Epithelial cell of proximal tubule (primary cell): ENCODE measurements around the gene C13orf46. TPM values are rescaled to one million over a fixed set of nuclear protein-coding genes. Genes with fewer than 3 reads are reported as not detected.

Experiments
- DNase-seq: peaks from one replicate; pipeline ENCODE4 v3.0.0-alpha.2; 2011; ENCODE audit warnings: low read depth
- H3K4me3 ChIP-seq: 2 replicates; pipeline ENCODE4 v1.5.1; 2011; ENCODE audit warnings: low read depth, mild to moderate bottlenecking, low read length
- total RNA-seq: library from RNA; depleted of rRNA; stranded (reverse); fragments of >200 nt; gene quantifications from 2 replicates; pipeline ENCODE4 v1.2.3, GENCODE V29; 2015
- TF ChIP-seq, protein P1 (sequence below): conservative IDR thresholded peaks from 2 replicates; pipeline ENCODE4 v1.5.1; 2012; ENCODE audit warnings: low read depth, mild to moderate bottlenecking, low read length

Gene C13orf46
- total RNA-seq, 1 donor from 2014 or later, result not detected

DNA sequence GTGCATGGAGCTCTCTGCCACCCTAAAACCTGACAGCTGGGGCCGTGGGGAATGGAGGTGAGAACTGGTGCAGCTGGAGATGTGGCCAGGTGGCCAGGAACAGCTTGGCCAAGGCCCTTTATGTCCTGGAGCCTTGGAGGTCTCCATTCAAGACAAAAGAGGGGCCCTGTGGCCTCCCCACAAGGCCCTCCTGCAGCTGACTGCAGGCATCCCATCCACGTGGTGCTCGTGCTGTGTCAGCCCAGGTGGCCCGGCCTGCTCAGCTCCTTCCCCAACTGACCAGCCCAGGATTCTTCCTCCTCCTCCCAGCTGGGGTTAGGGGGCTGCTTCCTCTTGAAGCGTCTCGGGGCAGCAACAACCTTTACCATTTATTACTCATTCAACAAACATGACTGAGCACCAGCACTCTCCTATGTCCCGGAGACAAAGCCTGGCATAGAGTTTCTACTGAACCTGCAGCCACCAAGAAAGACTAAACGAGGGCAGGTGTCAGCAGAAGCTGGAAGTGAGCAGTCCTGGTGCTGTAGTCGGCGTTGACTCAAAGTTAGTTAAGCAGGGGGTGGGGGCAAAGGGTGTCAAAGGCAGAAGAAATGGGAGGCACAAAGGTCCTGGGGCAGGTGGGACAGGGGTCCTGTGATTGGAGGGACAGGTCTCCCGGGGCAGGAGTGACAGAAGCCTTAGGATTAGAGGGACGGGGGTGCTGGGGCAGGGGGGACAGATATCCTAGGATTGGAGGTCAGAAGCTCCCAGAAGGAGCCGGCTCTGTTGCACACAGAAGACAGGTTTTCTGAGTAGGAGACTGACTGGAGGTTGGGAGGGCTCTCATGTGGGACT lies 23.3 kb upstream of the C13orf46 start:
- no peak for DNase-seq
- no peak overlapping the region for H3K4me3 ChIP-seq

DNA sequence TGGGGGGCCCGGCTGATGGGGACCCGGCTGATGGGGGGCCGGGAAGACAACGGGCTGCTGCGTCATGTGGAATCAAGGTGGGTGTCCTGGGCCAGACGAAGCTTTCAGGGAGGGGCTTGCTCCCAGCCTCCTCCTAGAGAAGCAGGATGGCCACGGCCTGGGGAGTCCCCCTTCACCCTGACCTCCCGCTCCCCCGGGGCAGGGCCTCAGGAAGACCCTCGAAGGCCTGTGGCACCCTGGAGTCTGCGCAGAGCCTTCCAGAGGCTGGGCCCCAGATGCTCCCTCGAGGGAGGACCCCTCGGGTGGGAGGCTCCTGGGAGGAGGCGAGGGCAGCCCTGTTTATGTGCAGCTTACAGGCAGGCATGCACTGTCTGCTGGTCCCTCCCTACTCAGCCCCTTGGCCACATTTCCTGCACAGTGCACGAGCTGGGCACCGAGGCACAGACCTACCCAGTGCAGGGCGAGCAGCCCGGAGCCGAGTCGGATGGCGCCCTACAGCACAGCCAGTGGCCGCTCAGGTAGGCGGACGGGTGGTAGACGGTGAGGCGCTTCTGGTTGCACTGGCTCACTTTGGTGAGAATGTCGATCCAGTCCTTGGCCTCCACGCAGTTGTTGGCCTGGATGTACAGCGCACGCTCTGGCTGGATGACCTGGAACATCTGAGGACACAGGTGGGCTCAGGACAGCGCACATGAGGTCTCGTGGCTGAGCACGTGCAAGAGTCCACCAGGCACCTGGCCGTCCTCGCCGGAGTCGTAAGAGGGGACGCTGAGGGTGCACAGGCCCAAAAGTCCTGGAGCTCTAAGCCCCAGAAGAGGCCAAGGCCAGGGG lies 22.4 kb upstream of the C13orf46 start:
- no peak overlapping the region for H3K4me3 ChIP-seq
- no peak for DNase-seq
- TF ChIP-seq, protein P1, sequence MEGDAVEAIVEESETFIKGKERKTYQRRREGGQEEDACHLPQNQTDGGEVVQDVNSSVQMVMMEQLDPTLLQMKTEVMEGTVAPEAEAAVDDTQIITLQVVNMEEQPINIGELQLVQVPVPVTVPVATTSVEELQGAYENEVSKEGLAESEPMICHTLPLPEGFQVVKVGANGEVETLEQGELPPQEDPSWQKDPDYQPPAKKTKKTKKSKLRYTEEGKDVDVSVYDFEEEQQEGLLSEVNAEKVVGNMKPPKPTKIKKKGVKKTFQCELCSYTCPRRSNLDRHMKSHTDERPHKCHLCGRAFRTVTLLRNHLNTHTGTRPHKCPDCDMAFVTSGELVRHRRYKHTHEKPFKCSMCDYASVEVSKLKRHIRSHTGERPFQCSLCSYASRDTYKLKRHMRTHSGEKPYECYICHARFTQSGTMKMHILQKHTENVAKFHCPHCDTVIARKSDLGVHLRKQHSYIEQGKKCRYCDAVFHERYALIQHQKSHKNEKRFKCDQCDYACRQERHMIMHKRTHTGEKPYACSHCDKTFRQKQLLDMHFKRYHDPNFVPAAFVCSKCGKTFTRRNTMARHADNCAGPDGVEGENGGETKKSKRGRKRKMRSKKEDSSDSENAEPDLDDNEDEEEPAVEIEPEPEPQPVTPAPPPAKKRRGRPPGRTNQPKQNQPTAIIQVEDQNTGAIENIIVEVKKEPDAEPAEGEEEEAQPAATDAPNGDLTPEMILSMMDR, result no peak

More for the DNA sequence above, 23.3 kb upstream of the C13orf46 start:
- TF ChIP-seq, protein P1, result no peak

DNA sequence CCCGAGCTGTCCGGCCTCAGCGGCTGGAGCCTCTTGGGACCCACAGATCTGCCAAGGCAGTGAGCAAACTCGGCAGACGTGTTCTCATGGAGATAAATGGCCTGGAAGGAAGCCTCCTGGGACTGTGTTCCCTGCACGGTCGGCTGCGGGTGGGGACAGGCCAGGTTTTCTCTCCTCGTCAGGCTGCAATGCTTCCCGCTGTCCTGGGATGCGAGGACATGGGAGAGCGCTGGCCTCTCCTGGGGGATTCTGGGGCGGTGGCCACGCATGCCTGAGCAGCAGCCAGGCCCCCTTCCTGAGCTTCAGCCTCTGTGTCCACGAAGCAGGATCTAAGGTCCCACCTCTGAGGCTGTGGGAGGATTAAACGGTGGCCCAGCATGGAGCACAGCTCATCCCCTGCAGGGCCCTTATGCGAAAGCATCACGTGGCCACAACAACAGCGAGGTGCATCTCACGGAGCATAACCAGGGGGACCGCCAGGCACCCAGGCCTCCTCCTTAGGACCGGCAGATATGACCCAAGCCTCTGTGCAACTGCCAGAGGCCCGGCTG lies 21.2 kb upstream of the C13orf46 start:
- no peak overlapping the region for H3K4me3 ChIP-seq
- TF ChIP-seq, protein P1, result no peak
- DNase-seq, result no peak

DNA sequence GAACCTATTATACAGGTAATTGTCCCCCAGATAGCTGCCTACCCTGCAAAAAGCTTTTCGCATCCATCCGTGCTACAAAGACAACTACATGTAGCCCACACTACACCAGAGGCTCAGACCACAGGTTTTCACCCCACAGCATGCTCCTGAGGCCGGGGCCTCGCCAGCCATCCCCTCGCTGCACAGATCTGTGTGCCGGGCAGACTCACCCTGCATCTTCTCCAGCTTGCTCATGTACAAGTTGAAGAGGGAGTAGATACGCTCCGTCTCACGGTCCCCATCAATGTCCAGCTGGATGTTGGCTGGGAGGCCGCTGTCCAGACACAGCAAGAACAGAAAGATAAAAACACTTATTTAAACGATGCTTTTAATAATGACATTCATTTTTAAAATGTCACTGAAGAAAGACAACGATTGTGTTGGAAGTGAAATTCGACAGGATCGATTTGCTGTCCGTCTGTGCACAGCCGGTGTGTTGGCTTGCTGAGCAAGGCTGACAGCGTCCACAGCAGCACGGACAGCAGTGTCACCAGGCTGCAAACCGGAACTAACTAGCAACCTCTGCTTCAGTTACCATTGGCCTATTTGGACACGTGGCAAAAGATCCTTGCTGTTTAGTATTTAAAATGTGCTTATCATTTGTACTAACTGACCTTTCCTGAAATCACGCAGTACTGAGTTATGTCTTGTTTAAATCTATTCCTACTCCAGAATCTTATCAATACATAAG lies 18.6 kb upstream of the C13orf46 start:
- DNase-seq, result no peak
- H3K4me3 ChIP-seq, result no peak overlapping the region
- TF ChIP-seq, protein P1, result no peak

DNA sequence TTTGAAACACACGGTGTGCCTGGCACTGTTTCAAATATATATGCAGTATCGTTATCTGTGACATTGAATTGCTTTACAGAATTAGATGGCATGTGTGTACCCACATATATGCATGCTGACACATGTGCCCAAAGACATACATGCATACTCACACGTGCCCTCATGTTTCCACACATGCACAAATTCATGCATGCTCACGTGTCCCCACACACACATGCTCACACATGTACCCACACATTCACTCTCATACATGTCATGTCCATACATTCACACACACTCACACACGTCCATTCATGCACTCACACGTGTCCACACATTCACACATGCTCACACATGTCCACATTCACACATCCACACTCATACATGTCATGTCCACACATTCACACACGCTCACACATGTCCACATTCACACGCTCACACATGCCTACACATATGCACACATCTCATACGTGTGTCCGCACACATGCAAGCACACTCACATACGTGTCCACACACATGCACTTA lies 17.9 kb upstream of the C13orf46 start:
- DNase-seq, result no peak
- no peak overlapping the region for H3K4me3 ChIP-seq
- TF ChIP-seq, protein P1, result no peak

DNA sequence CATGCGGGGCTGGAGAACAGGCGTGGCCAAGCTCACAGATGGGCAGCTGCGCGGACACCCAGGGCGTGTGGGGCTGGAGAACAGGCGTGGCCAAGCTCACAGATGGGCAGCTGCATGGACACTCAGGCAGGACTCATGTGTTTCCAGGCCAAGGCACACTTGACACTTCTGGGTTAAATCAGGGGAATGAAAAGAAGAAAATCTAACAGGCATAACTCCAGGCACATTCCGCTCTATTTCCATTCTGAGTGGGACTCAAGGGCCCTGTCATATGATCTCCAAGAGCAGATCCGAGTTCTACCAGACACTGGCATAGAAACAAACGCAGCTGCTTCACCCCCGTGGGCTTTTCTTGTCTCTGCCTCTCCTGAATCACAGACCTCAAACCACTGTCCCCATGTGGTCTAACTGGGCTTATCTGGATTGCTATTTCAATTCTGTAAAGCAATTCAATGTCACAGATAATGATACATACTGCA lies 17.4 kb upstream of the C13orf46 start:
- no peak overlapping the region for H3K4me3 ChIP-seq
- DNase-seq, result no peak
- TF ChIP-seq, protein P1, result no peak
